IMR-90 (cell line): Measurements from ENCODE around the gene POLG2.

Experiments used
- BHLHE40 ChIP-seq: fragments of 150-350 bp; IDR thresholded peaks from 2 replicates; pipeline ENCODE4 v1.6.1; 2016; ENCODE audit warnings: mild to moderate bottlenecking, low read depth, low read length
- CTCF ChIP-seq: conservative IDR thresholded peaks from 2 replicates; pipeline ENCODE4 v1.5.1; 2012; ENCODE audit warnings: mild to moderate bottlenecking, low read depth, low read length, improper control_type of control experiment
- POLR2A ChIP-seq: IDR thresholded peaks from 2 replicates; pipeline ENCODE4 v1.6.1; 2012; ENCODE audit warnings: mild to moderate bottlenecking, low read depth, low read length

GRCh38 chr17:64502021-64502420 is 5.2 kb upstream of the POLG2 start:
- TF ChIP-seq CTCF (no peak), BHLHE40 (no peak), POLR2A (no peak)
